Keratinocyte (primary cell): Measurements from ENCODE around the gene CARM1.

Experiments
- CTCF ChIP-seq, 3 experiments: IDR thresholded peaks in 1 of 3; conservative IDR thresholded peaks in 1 of 3; optimal IDR thresholded peaks in 1 of 3; 2 replicates in 2 of 3; 3 replicates in 1 of 3; pipeline versions ENCODE3 to v1.5.1; 2011; ENCODE audit warnings: low read length in 3 of 3, mild to moderate bottlenecking in 3 of 3, moderate library complexity in 2 of 3, control low read depth in 1 of 3, inconsistent platforms in 1 of 3; ENCODE audit not compliant: insufficient read depth in 2 of 3; ENCODE audit errors: extremely low read depth in 1 of 3
- EZH2 ChIP-seq: IDR thresholded peaks from one replicate; pipeline ENCODE4 v1.6.1; 2012; ENCODE audit warnings: inconsistent platforms, mild to moderate bottlenecking, low read length, moderate library complexity

GRCh38 chr19:10830370-10830769, 41.0 kb upstream of the CARM1 start:
- TF ChIP-seq EZH2 (no peak), CTCF (optimal IDR thresholded peaks at IDR 0.05 in 1 of 3, IDR thresholded peaks at IDR 0.05 in 1 of 3, conservative IDR thresholded peaks at IDR 0.05 in 1 of 3; ENCODE audit: extremely low read depth in 1 of 3, insufficient read depth in 2 of 3, low read length in 3 of 3) (no peak)
